ENCODE results near the gene RAB5IF. TPM values are rescaled to one million over a fixed set of nuclear protein-coding genes. Genes with fewer than 3 reads are reported as not detected.
A peak's percentile ranks its signal among the peaks of the same experiment; 100 is the strongest.

The RAB5IF gene
- total and polyA plus RNA-seq, 2 of the 13 experiments (the other 11 are each of a cell fraction or from before 2014, with no cell fraction given): 261 to 305 TPM

DNA sequence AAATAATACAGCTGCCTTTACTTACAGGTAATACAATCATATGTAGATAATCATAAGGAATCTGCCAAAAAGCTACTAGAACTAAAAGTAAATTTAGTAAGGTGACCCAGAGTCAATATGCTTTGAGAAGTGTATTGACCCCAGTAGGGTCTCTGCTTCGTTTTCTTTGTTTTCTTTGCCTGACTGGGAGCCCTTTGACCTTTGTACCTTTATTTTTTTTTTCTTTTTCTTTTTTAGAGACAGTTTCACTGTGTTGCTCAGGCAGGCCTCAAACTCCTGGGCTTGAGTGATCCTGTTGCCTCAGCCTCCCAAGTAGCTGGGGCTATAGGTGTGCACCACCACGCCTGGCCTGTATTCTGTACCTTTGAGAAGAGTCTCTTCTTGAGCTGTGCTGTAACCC, 17.9 kb downstream of the RAB5IF start (continued):
- TF ChIP-seq ZC3H13 (CRISPR knock-in tag; IDR thresholded peaks at IDR 0.05): no peak
- TF ChIP-seq ZNF609 (CRISPR knock-in tag; IDR thresholded peaks at IDR 0.05; ENCODE audit: borderline replicate concordance): peak; percentile 82; the same call in 1 of the 2 replicates
- TF ChIP-seq, protein P1, sequence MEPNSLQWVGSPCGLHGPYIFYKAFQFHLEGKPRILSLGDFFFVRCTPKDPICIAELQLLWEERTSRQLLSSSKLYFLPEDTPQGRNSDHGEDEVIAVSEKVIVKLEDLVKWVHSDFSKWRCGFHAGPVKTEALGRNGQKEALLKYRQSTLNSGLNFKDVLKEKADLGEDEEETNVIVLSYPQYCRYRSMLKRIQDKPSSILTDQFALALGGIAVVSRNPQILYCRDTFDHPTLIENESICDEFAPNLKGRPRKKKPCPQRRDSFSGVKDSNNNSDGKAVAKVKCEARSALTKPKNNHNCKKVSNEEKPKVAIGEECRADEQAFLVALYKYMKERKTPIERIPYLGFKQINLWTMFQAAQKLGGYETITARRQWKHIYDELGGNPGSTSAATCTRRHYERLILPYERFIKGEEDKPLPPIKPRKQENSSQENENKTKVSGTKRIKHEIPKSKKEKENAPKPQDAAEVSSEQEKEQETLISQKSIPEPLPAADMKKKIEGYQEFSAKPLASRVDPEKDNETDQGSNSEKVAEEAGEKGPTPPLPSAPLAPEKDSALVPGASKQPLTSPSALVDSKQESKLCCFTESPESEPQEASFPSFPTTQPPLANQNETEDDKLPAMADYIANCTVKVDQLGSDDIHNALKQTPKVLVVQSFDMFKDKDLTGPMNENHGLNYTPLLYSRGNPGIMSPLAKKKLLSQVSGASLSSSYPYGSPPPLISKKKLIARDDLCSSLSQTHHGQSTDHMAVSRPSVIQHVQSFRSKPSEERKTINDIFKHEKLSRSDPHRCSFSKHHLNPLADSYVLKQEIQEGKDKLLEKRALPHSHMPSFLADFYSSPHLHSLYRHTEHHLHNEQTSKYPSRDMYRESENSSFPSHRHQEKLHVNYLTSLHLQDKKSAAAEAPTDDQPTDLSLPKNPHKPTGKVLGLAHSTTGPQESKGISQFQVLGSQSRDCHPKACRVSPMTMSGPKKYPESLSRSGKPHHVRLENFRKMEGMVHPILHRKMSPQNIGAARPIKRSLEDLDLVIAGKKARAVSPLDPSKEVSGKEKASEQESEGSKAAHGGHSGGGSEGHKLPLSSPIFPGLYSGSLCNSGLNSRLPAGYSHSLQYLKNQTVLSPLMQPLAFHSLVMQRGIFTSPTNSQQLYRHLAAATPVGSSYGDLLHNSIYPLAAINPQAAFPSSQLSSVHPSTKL (CRISPR knock-in tag; IDR thresholded peaks at IDR 0.05): peak; percentile 71
- TF ChIP-seq ZNF34 (CRISPR knock-in tag; IDR thresholded peaks at IDR 0.05; ENCODE audit: borderline replicate concordance): no peak
- no peak for TF ChIP-seq ZNF138 (CRISPR knock-in tag; IDR thresholded peaks at IDR 0.05; ENCODE audit: low read depth)
- TF ChIP-seq HHEX (CRISPR knock-in tag; IDR thresholded peaks at IDR 0.05): peak; percentile 84
- TF ChIP-seq SIX4 (CRISPR knock-in tag; IDR thresholded peaks at IDR 0.05): peak; percentile 75; the same call in 1 of the 2 replicates
- no peak for TF ChIP-seq STAG1 (CRISPR knock-in tag; IDR thresholded peaks at IDR 0.05)
- TF ChIP-seq, protein P2, sequence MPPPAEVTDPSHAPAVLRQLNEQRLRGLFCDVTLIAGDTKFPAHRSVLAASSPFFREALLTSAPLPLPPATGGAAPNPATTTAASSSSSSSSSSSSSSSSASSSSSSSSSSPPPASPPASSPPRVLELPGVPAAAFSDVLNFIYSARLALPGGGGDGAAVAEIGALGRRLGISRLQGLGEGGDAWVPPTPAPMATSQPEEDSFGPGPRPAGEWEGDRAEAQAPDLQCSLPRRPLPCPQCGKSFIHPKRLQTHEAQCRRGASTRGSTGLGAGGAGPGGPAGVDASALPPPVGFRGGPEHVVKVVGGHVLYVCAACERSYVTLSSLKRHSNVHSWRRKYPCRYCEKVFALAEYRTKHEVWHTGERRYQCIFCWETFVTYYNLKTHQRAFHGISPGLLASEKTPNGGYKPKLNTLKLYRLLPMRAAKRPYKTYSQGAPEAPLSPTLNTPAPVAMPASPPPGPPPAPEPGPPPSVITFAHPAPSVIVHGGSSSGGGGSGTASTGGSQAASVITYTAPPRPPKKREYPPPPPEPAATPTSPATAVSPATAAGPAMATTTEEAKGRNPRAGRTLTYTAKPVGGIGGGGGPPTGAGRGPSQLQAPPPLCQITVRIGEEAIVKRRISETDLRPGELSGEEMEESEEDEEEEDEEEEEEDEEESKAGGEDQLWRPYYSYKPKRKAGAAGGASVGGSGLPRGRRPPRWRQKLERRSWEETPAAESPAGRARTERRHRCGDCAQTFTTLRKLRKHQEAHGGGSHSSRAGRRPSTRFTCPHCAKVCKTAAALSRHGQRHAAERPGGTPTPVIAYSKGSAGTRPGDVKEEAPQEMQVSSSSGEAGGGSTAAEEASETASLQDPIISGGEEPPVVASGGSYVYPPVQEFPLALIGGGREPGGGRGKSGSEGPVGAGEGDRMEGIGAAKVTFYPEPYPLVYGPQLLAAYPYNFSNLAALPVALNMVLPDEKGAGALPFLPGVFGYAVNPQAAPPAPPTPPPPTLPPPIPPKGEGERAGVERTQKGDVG (CRISPR knock-in tag; IDR thresholded peaks at IDR 0.05; ENCODE audit: borderline replicate concordance): no peak
- no peak for TF ChIP-seq ZBTB2 (CRISPR knock-in tag; IDR thresholded peaks at IDR 0.05; ENCODE audit: low read depth)
- TF ChIP-seq ZNF264 (CRISPR knock-in tag; IDR thresholded peaks at IDR 0.05): peak; percentile 37; the same call in 1 of the 2 replicates
- 0 out of 2 replicates have a peak, but pooled peaks have one; percentile 13 for TF ChIP-seq POGZ (CRISPR knock-in tag; IDR thresholded peaks at IDR 0.05)
- peak; percentile 43; the same call in 1 of the 2 replicates for TF ChIP-seq NCOA2 (CRISPR knock-in tag; IDR thresholded peaks at IDR 0.05)
- peak; percentile 81; the same call in 1 of the 2 replicates for TF ChIP-seq FOXJ3 (CRISPR knock-in tag; IDR thresholded peaks at IDR 0.05; ENCODE audit: borderline replicate concordance)
- TF ChIP-seq, protein P3, sequence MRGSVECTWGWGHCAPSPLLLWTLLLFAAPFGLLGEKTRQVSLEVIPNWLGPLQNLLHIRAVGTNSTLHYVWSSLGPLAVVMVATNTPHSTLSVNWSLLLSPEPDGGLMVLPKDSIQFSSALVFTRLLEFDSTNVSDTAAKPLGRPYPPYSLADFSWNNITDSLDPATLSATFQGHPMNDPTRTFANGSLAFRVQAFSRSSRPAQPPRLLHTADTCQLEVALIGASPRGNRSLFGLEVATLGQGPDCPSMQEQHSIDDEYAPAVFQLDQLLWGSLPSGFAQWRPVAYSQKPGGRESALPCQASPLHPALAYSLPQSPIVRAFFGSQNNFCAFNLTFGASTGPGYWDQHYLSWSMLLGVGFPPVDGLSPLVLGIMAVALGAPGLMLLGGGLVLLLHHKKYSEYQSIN (CRISPR knock-in tag; IDR thresholded peaks at IDR 0.05; ENCODE audit: borderline replicate concordance): no peak

All from HepG2 (cell line).